ENCODE data around the gene CCDC88C.

Gene CCDC88C

GRCh38 chr14:91272341-91273272 is 145.0 kb downstream of the CCDC88C start:
- ChIA-PET CTCF (interaction anchor here (0.7 kb wide), 1 partner anchor 14 kb away, joined by 3 read pairs; no protein-coding TSS in a partner anchor), POLR2A (no interaction called here)
- Histone ChIP-seq H3K27ac (ENCODE audit: insufficient read depth in 1 of 2, low read depth in 1 of 2, low read length in 2 of 2, poor library complexity in 1 of 2, severe bottlenecking in 2 of 2) (no peak overlapping the region), H3K36me3 (ENCODE audit: control insufficient read depth in 4 of 4, insufficient read depth in 4 of 4, low read length in 3 of 4) (peaks cover 14 to 65% (median 39%) of the 10 kb centered on the region in 4 experiments), H3K4me3 (ENCODE audit: control insufficient read depth in 1 of 7, extremely low read depth in 1 of 7, insufficient read depth in 4 of 7, low read depth in 2 of 7, low read length in 6 of 7) (no peak overlapping the region), H3K4me1 (ENCODE audit: control extremely low read depth in 1 of 4, control insufficient read depth in 4 of 4, insufficient read depth in 4 of 4, low read length in 3 of 4) (no peaks in the 10 kb centered on the region), H3K9me3 (ENCODE audit: control extremely low read depth in 1 of 5, control insufficient read depth in 4 of 5, insufficient read depth in 2 of 5, low read depth in 1 of 5, low read length in 4 of 5) (no peaks in the 10 kb centered on the region), H3K27me3 (replicated peaks in 2 of 5; ENCODE audit: control insufficient read depth in 4 of 5, insufficient read depth in 5 of 5, low read length in 4 of 5) (no peaks in the 10 kb centered on the region)
- 95% methylated on average over 34 of the region's 43 CpGs for WGBS (ENCODE audit: insufficient coverage)
- no peak for DNase-seq

GRCh38 chr14:91271639-91272038 is 146.0 kb downstream of the CCDC88C start:
- ChIA-PET CTCF (no interaction called here), POLR2A (no interaction called here)
- no peaks in the 10 kb centered on the region for H3K27me3 ChIP-seq (replicated peaks in 2 of 5; ENCODE audit: control insufficient read depth in 4 of 5, insufficient read depth in 5 of 5, low read length in 4 of 5)
- H3K36me3 ChIP-seq (ENCODE audit: control insufficient read depth in 4 of 4, insufficient read depth in 4 of 4, low read length in 3 of 4) = peaks cover 7 to 55% (median 32%) of the 10 kb centered on the region in 4 experiments
- no peaks in the 10 kb centered on the region for H3K4me1 ChIP-seq (ENCODE audit: control extremely low read depth in 1 of 4, control insufficient read depth in 4 of 4, insufficient read depth in 4 of 4, low read length in 3 of 4)
- H3K9me3 ChIP-seq (ENCODE audit: control extremely low read depth in 1 of 5, control insufficient read depth in 4 of 5, insufficient read depth in 2 of 5, low read depth in 1 of 5, low read length in 4 of 5) = no peaks in the 10 kb centered on the region
- no peak for DNase-seq
- 97% methylated on average over 8 of the region's 9 CpGs for WGBS (ENCODE audit: insufficient coverage)
- H3K4me3 ChIP-seq (ENCODE audit: control insufficient read depth in 1 of 7, extremely low read depth in 1 of 7, insufficient read depth in 4 of 7, low read depth in 2 of 7, low read length in 6 of 7) = no peak overlapping the region
- no peak overlapping the region for H3K27ac ChIP-seq (ENCODE audit: insufficient read depth in 1 of 2, low read depth in 1 of 2, low read length in 2 of 2, poor library complexity in 1 of 2, severe bottlenecking in 2 of 2)

GRCh38 chr14:91270619-91271018 is 147.0 kb downstream of the CCDC88C start:
- Histone ChIP-seq H3K36me3 (ENCODE audit: control insufficient read depth in 4 of 4, insufficient read depth in 4 of 4, low read length in 3 of 4) (peaks cover 5 to 48% (median 26%) of the 10 kb centered on the region in 4 experiments), H3K27ac (ENCODE audit: insufficient read depth in 1 of 2, low read depth in 1 of 2, low read length in 2 of 2, poor library complexity in 1 of 2, severe bottlenecking in 2 of 2) (no peak overlapping the region), H3K27me3 (replicated peaks in 2 of 5; ENCODE audit: control insufficient read depth in 4 of 5, insufficient read depth in 5 of 5, low read length in 4 of 5) (peaks cover 0 to 4% (median 3%) of the 10 kb centered on the region in 5 experiments), H3K4me1 (ENCODE audit: control extremely low read depth in 1 of 4, control insufficient read depth in 4 of 4, insufficient read depth in 4 of 4, low read length in 3 of 4) (no peaks in the 10 kb centered on the region), H3K9me3 (ENCODE audit: control extremely low read depth in 1 of 5, control insufficient read depth in 4 of 5, insufficient read depth in 2 of 5, low read depth in 1 of 5, low read length in 4 of 5) (no peaks in the 10 kb centered on the region), H3K4me3 (ENCODE audit: control insufficient read depth in 1 of 7, extremely low read depth in 1 of 7, insufficient read depth in 4 of 7, low read depth in 2 of 7, low read length in 6 of 7) (no peak overlapping the region)
- 100% methylated on average over 2 of the region's 8 CpGs for WGBS (ENCODE audit: insufficient coverage)
- ChIA-PET CTCF (interaction anchor here (0.6 to 1.6 kb wide), 3 partner anchors 10 to 17 kb away, joined by 3 to 7 read pairs (median 4); no protein-coding TSS in a partner anchor), POLR2A (no interaction called here)
- no peak for DNase-seq

- over 99% methylated on average over 6 of the region's 6 CpGs for WGBS (ENCODE audit: insufficient coverage)
- no peak overlapping the region for H3K27ac ChIP-seq (ENCODE audit: insufficient read depth in 1 of 2, low read depth in 1 of 2, low read length in 2 of 2, poor library complexity in 1 of 2, severe bottlenecking in 2 of 2)
- no peak for DNase-seq
- H3K9me3 ChIP-seq (ENCODE audit: control extremely low read depth in 1 of 5, control insufficient read depth in 4 of 5, insufficient read depth in 2 of 5, low read depth in 1 of 5, low read length in 4 of 5) = no peaks in the 10 kb centered on the region
- no peaks in the 10 kb centered on the region for H3K4me1 ChIP-seq (ENCODE audit: control extremely low read depth in 1 of 4, control insufficient read depth in 4 of 4, insufficient read depth in 4 of 4, low read length in 3 of 4)
- ChIA-PET CTCF (interaction anchor here (0.6 to 1.6 kb wide), 3 partner anchors 9 to 17 kb away, joined by 3 to 7 read pairs (median 4); no protein-coding TSS in a partner anchor), POLR2A (no interaction called here)
- H3K4me3 ChIP-seq (ENCODE audit: control insufficient read depth in 1 of 7, extremely low read depth in 1 of 7, insufficient read depth in 4 of 7, low read depth in 2 of 7, low read length in 6 of 7) = no peak overlapping the region
- peaks cover 0 to 8% (median 6%) of the 10 kb centered on the region in 5 experiments for H3K27me3 ChIP-seq (replicated peaks in 2 of 5; ENCODE audit: control insufficient read depth in 4 of 5, insufficient read depth in 5 of 5, low read length in 4 of 5)
- H3K36me3 ChIP-seq (ENCODE audit: control insufficient read depth in 4 of 4, insufficient read depth in 4 of 4, low read length in 3 of 4) = peaks cover 5 to 44% (median 24%) of the 10 kb centered on the region in 4 experiments
These were observed 147.4 kb downstream of the CCDC88C start for GRCh38 chr14:91270188-91270587.

- Histone ChIP-seq H3K4me1 (ENCODE audit: control extremely low read depth in 1 of 4, control insufficient read depth in 4 of 4, insufficient read depth in 4 of 4, low read length in 3 of 4) (peaks cover 0 to 7% (median 6%) of the 10 kb centered on the region in 4 experiments), H3K27me3 (replicated peaks in 2 of 5; ENCODE audit: control insufficient read depth in 4 of 5, insufficient read depth in 5 of 5, low read length in 4 of 5) (peaks cover 0 to 17% (median 9%) of the 10 kb centered on the region in 5 experiments), H3K36me3 (ENCODE audit: control insufficient read depth in 4 of 4, insufficient read depth in 4 of 4, low read length in 3 of 4) (peaks cover under 1 to 36% (median 21%) of the 10 kb centered on the region in 4 experiments), H3K27ac (ENCODE audit: insufficient read depth in 1 of 2, low read depth in 1 of 2, low read length in 2 of 2, poor library complexity in 1 of 2, severe bottlenecking in 2 of 2) (no peak overlapping the region), H3K9me3 (ENCODE audit: control extremely low read depth in 1 of 5, control insufficient read depth in 4 of 5, insufficient read depth in 2 of 5, low read depth in 1 of 5, low read length in 4 of 5) (no peaks in the 10 kb centered on the region), H3K4me3 (ENCODE audit: control insufficient read depth in 1 of 7, extremely low read depth in 1 of 7, insufficient read depth in 4 of 7, low read depth in 2 of 7, low read length in 6 of 7) (no peak overlapping the region)
- WGBS (ENCODE audit: insufficient coverage) = 94% methylated on average over 19 of the region's 24 CpGs
- POLR2A ChIA-PET = no interaction called here
- CTCF ChIA-PET = interaction anchor here (1.1 to 1.7 kb wide), 4 partner anchors 9 to 41 kb away, joined by 3 to 7 read pairs (median 4); no protein-coding TSS in a partner anchor
- DNase-seq = no peak
These were observed 148.3 kb downstream of the CCDC88C start for GRCh38 chr14:91269076-91269991.

GRCh38 chr14:91267965-91268437 is 149.6 kb downstream of the CCDC88C start:
- no peak overlapping the region for H3K27ac ChIP-seq (ENCODE audit: insufficient read depth in 1 of 2, low read depth in 1 of 2, low read length in 2 of 2, poor library complexity in 1 of 2, severe bottlenecking in 2 of 2)

More at GRCh38 chr14:91267965-91268437, 149.6 kb downstream of the CCDC88C start:
- ChIA-PET POLR2A (no interaction called here), CTCF (interaction anchor here (1.7 kb wide), 1 partner anchor 40 kb away, joined by 4 read pairs; no protein-coding TSS in a partner anchor)
- Histone ChIP-seq H3K36me3 (ENCODE audit: control insufficient read depth in 4 of 4, insufficient read depth in 4 of 4, low read length in 3 of 4) (peaks cover 0 to 22% (median 11%) of the 10 kb centered on the region in 4 experiments), H3K4me3 (ENCODE audit: control insufficient read depth in 1 of 7, extremely low read depth in 1 of 7, insufficient read depth in 4 of 7, low read depth in 2 of 7, low read length in 6 of 7) (no peak overlapping the region), H3K27me3 (replicated peaks in 2 of 5; ENCODE audit: control insufficient read depth in 4 of 5, insufficient read depth in 5 of 5, low read length in 4 of 5) (peaks cover 0 to 30% (median 12%) of the 10 kb centered on the region in 5 experiments), H3K9me3 (ENCODE audit: control extremely low read depth in 1 of 5, control insufficient read depth in 4 of 5, insufficient read depth in 2 of 5, low read depth in 1 of 5, low read length in 4 of 5) (no peaks in the 10 kb centered on the region), H3K4me1 (ENCODE audit: control extremely low read depth in 1 of 4, control insufficient read depth in 4 of 4, insufficient read depth in 4 of 4, low read length in 3 of 4) (peaks cover 0 to 12% (median 11%) of the 10 kb centered on the region in 4 experiments)
- DNase-seq = no peak
- 93% methylated on average over 4 of the region's 7 CpGs for WGBS (ENCODE audit: insufficient coverage)

Data from common myeloid progenitor, CD34-positive (primary cell).